Thyroid gland (tissue), 4 donors: ENCODE measurements around the gene CACNA1E.

ENCODE experiments used
- POLR2A ChIP-seq, 2 donors: fragments of 450-650 bp; IDR thresholded peaks; one replicate each; pipeline ENCODE4 v1.6.1; 2017; ENCODE audit warnings: antibody characterized with exemption in 2 of 2, mild to moderate bottlenecking in 2 of 2, moderate library complexity in 1 of 2
- TF ChIP-seq, protein P1 (sequence below), 6 experiments: fragments of 200-600 bp in 3 of 6; fragments of 450-650 bp in 3 of 6; sonication (generic) in 3 of 6; IDR thresholded peaks; one replicate each; pipeline ENCODE4 v1.5.1; 2016 to 2019; ENCODE audit warnings: antibody characterized with exemption in 6 of 6, mild to moderate bottlenecking in 2 of 6, inconsistent platforms in 1 of 6, moderate library complexity in 1 of 6

DNA sequence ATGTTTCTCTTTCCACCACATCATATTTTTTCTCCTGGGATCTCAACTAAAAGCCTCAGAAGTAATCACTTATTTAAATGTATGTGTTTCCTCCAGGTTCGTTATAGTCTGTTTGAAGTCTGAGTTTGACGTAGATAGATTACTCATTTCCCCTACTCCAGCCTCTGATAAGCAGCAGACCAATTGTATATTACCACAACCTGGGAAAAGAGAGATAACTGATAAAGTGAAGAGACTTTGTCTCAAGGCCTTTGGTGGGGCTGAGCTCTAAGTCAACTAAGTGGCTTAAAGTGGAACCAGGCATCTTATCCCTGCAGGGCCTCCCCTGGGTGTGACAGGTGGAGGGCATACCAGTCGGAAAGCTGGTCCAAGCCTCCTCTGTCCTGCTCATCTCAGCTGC lies 34.9 kb upstream of the CACNA1E start:
- TF ChIP-seq, protein P1, sequence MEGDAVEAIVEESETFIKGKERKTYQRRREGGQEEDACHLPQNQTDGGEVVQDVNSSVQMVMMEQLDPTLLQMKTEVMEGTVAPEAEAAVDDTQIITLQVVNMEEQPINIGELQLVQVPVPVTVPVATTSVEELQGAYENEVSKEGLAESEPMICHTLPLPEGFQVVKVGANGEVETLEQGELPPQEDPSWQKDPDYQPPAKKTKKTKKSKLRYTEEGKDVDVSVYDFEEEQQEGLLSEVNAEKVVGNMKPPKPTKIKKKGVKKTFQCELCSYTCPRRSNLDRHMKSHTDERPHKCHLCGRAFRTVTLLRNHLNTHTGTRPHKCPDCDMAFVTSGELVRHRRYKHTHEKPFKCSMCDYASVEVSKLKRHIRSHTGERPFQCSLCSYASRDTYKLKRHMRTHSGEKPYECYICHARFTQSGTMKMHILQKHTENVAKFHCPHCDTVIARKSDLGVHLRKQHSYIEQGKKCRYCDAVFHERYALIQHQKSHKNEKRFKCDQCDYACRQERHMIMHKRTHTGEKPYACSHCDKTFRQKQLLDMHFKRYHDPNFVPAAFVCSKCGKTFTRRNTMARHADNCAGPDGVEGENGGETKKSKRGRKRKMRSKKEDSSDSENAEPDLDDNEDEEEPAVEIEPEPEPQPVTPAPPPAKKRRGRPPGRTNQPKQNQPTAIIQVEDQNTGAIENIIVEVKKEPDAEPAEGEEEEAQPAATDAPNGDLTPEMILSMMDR (IDR thresholded peaks at IDR 0.05), result no peak
- no peak for TF ChIP-seq POLR2A (IDR thresholded peaks at IDR 0.05)
